Measurements from ENCODE around the gene FABP6.
"Not testable (repeated sequence)": the region's sequence is repeated elsewhere in the genome, so short reads cannot be mapped to it uniquely, and the experiment has no call there.

Gene FABP6

GRCh38 chr5:160245506-160246086 lies 16.3 kb downstream of the FABP6 start:
- Mint-ChIP-seq H3K27ac (no peak overlapping the region), H3K36me3 (no peaks in the 10 kb centered on the region), H3K4me1 (no peaks in the 10 kb centered on the region), H3K9me3 (no peaks in the 10 kb centered on the region), H3K4me3 (no peak overlapping the region)
- DNase-seq (ENCODE audit: low spot score in 2 of 2) (no peak), ATAC-seq (peak; percentile 17)

- H3K4me1 Mint-ChIP-seq; H3K4me3 Mint-ChIP-seq; H3K36me3 Mint-ChIP-seq; DNase-seq (ENCODE audit: low spot score in 2 of 2); H3K9me3 Mint-ChIP-seq; H3K27ac Mint-ChIP-seq; ATAC-seq: not testable (repeated sequence)
Observed at GRCh38 chr5:160249570-160249969, 20.3 kb downstream of the FABP6 start.

DNA sequence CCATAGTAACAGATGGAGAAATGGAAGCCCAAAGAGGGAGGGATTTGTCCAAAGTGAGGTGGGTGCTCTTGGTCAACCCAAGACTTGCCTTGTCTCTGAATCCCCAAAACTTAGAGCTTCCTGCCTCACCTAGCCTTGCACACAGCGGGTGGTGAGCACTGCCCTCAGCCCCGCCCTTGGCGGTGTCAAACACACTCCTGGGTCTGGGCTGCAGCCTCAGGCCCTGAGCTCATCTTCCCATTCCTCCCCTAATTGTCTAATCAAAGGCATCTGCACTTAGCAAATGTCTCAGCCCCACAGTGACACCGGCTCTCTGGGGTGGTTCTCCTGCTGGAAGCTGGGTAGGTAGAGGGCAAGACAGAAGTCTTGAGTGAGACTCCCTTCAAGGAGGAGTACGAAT lies 20.9 kb downstream of the FABP6 start:
- no peak for DNase-seq (ENCODE audit: low spot score in 2 of 2)
- H3K9me3 Mint-ChIP-seq, result no peaks in the 10 kb centered on the region
- no peak overlapping the region for H3K27ac Mint-ChIP-seq
- H3K36me3 Mint-ChIP-seq, result no peaks in the 10 kb centered on the region
- H3K4me1 Mint-ChIP-seq, result no peaks in the 10 kb centered on the region
- no peak for ATAC-seq
- no peak overlapping the region for H3K4me3 Mint-ChIP-seq

DNA sequence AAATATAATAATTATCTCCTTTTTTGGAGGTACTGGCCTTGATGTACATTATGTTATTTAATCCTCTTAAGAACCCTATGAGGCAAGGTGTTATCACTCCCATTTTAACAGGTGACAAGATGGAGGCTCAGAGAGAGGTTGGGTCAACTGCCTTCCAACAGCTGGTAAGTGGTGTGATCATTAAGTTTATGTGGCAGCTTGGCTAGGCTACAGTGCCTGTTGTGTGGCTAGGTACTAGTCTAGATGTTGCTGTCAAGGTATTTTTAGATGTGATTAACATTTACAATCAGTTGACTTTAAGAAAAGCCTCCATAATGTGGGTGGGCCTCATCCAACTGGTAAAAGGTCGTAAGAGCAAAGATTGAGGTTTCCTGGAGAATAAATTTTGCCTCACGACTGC lies 21.5 kb downstream of the FABP6 start:
- no peak for DNase-seq (ENCODE audit: low spot score in 2 of 2)
- no peaks in the 10 kb centered on the region for H3K4me1 Mint-ChIP-seq
- H3K9me3 Mint-ChIP-seq, result no peaks in the 10 kb centered on the region
- H3K36me3 Mint-ChIP-seq, result no peaks in the 10 kb centered on the region
- no peak overlapping the region for H3K27ac Mint-ChIP-seq
- no peak overlapping the region for H3K4me3 Mint-ChIP-seq
- ATAC-seq, result no peak

DNA sequence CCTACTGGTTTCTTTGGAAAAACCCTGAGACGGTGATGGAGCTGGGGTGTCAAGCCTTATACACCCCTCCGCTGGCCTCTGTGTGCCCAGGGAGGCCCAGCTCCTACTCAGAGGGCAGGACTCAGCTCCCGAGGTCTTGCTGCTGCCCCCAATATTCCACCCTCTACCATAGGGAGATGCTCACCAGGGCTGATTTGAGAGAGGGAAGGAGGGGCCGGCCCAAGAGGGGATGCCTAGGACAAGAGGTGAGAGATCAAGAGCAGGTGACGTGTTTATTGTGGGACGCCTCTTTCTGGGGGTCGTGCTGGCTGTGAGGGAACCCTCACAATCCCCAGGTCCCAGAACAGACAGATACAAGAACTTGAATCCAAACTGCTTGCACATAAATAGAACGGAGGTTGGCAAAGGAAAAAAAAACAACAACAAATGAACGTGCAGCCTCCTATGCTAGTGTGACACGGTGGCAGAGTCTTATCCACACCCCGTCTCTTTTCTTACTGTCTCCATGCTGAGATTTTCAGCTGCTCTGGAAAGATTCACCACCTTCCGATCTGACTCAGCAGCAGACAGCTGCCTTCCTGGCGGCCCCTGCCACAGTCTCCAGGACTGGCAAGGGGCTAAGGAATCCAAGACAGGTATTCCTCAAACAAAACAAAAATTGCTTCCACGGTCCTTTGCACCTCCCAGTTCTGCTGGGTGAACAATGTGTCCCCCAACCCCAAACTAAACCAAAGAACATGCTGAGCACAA lies 22.3 kb downstream of the FABP6 start:
- no peaks in the 10 kb centered on the region for H3K36me3 Mint-ChIP-seq
- no peaks in the 10 kb centered on the region for H3K9me3 Mint-ChIP-seq
- no peak for DNase-seq (ENCODE audit: low spot score in 2 of 2)
- no peak overlapping the region for H3K27ac Mint-ChIP-seq
- no peak overlapping the region for H3K4me3 Mint-ChIP-seq
- H3K4me1 Mint-ChIP-seq, result no peaks in the 10 kb centered on the region
- no peak for ATAC-seq

DNA sequence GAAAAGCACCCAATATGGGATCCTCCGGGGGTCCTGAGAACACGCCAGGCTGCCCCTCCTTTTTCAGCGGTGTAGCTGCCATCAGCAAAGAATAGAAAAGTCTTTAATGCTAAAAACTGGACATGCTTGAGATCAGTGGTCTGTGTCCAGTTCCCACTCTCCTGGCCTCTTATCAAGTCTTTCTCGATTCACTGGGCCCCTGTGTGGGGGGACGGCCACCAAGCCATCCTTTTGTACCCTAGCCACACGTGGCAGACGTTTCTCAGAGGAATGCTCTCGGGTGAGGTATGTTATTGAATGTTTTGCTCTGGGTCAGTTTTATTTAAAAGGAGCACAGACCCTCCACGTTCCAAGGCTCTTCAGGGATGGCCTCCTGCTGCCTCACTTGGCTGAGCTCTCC lies 23.6 kb downstream of the FABP6 start:
- ATAC-seq (no peak), DNase-seq (ENCODE audit: low spot score in 2 of 2) (no peak)
- Mint-ChIP-seq H3K4me3 (no peak overlapping the region), H3K9me3 (no peaks in the 10 kb centered on the region), H3K4me1 (no peaks in the 10 kb centered on the region), H3K36me3 (no peaks in the 10 kb centered on the region), H3K27ac (no peak overlapping the region)

- no peak overlapping the region for H3K4me3 Mint-ChIP-seq
- H3K36me3 Mint-ChIP-seq, result no peaks in the 10 kb centered on the region
- ATAC-seq, result peak; percentile 25
- H3K9me3 Mint-ChIP-seq, result no peaks in the 10 kb centered on the region
- H3K4me1 Mint-ChIP-seq, result no peaks in the 10 kb centered on the region
- H3K27ac Mint-ChIP-seq, result no peak overlapping the region
- no peak for DNase-seq (ENCODE audit: low spot score in 2 of 2)
Observed at GRCh38 chr5:160253441-160253840, 24.1 kb downstream of the FABP6 start.

- H3K4me3 Mint-ChIP-seq, result no peak overlapping the region
- no peaks in the 10 kb centered on the region for H3K36me3 Mint-ChIP-seq
- no peaks in the 10 kb centered on the region for H3K4me1 Mint-ChIP-seq
- no peak for DNase-seq (ENCODE audit: low spot score in 2 of 2)
- no peaks in the 10 kb centered on the region for H3K9me3 Mint-ChIP-seq
- no peak overlapping the region for H3K27ac Mint-ChIP-seq
- ATAC-seq, result no peak
Observed at GRCh38 chr5:160254706-160255105, 25.4 kb downstream of the FABP6 start.

GRCh38 chr5:160259341-160259740 lies 30.0 kb downstream of the FABP6 start:
- Mint-ChIP-seq H3K9me3 (no peaks in the 10 kb centered on the region), H3K4me1 (no peaks in the 10 kb centered on the region), H3K4me3 (no peak overlapping the region), H3K36me3 (no peaks in the 10 kb centered on the region), H3K27ac (no peak overlapping the region)
- no peak for DNase-seq (ENCODE audit: low spot score in 2 of 2)
- no peak for ATAC-seq

GRCh38 chr5:160260006-160260775 lies 30.9 kb downstream of the FABP6 start:
- no peaks in the 10 kb centered on the region for H3K4me1 Mint-ChIP-seq
- no peak overlapping the region for H3K4me3 Mint-ChIP-seq
- no peaks in the 10 kb centered on the region for H3K36me3 Mint-ChIP-seq
- no peak overlapping the region for H3K27ac Mint-ChIP-seq
- ATAC-seq (no peak), DNase-seq (ENCODE audit: low spot score in 2 of 2) (no peak)
- no peaks in the 10 kb centered on the region for H3K9me3 Mint-ChIP-seq

DNA sequence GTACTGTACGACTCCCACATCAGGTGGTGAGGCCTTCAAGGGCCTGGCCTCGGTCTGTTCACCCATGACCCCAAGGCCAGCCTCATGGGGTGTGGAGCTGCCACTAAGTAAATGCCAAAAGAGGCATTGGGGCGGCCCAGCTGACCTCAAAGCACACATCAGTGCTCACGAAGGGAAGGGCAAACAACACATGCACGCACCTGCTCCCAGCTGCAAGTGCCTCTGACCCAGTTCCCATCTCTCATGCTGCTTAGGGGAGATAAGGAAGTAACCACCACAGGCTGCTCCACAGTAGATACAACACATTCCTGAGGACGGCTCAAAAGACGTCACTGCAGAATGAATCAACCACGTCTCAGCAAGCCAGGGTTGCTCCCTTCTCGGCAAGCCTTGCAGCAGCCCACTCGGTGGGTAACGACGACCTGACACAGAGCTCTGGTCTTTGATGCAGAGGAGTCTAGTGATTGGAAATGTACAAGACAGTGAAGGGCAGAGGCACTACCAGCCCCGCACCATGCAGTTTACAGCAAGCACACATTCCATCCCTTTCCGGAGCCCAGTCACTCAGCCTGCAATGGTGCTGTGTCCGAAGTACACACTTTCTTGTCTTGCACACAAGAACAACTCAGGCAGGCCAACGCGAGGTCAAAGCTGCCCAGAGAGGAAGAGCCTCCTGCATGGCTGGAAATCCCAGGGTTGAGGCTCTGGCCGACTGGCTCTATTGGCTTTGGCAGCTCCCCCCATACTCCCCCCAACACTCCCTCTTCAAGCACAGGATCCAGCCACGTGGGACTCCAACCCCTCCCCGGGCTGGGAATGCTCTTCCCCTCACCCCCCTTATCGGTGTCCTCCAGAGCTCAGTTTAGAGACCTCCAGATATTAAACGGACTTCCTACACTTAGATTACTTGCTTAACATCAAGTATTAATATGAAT lies 31.8 kb downstream of the FABP6 start:
- Mint-ChIP-seq H3K36me3 (no peaks in the 10 kb centered on the region), H3K4me3 (no peak overlapping the region), H3K9me3 (no peaks in the 10 kb centered on the region), H3K4me1 (no peaks in the 10 kb centered on the region), H3K27ac (no peak overlapping the region)
- DNase-seq (ENCODE audit: low spot score in 2 of 2) (no peak), ATAC-seq (peak; percentile 38)

DNA sequence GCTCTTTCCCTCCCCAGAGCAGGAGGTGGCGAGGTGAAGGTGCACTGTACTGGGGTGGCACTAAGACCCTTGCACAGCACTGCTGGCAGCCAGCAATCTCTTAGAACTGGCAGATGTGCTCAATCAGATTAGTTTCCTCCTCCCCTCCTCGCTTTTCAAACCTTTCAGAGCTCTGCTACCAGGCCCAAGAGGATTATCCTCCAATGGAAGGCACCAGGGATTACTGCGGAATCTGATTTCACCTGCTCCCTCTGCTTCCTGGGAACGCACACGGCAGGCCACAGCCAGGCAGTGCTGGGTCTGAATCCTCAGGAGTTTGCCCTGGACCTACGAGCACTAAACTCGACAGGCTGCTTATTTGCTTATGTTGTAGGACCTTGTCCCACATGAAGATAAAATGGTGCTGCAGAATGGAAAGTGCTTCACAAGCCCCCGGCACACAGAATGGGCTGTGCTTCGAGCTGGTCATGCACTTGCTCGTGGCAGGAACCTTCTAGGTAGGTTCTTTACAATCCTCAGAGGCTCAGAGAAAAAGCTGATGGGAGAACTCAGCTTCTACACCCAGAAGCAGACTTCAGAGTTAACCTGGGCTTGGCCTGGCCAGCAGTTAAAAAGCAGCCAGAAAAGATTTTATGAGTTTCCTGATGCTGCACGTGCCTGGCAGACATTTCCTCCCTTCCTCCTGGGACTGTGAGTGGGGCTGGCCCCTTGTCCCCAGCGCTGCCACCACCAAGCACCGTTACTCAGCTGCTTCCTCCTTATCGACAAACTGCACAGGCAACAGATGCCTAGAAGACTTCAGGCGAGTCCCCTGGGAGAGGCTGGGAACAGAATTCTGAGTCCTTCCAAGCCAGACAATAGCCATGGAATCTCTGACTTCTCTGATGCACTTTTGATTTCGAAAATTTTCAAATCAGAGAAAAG lies 33.1 kb downstream of the FABP6 start:
- Mint-ChIP-seq H3K4me1 (no peaks in the 10 kb centered on the region), H3K27ac (no peak overlapping the region), H3K9me3 (no peaks in the 10 kb centered on the region), H3K4me3 (no peak overlapping the region), H3K36me3 (no peaks in the 10 kb centered on the region)
- ATAC-seq (no peak), DNase-seq (ENCODE audit: low spot score in 2 of 2) (no peak)

GRCh38 chr5:160263326-160263855 lies 34.1 kb downstream of the FABP6 start:
- no peak for ATAC-seq
- no peak overlapping the region for H3K4me3 Mint-ChIP-seq
- no peak overlapping the region for H3K27ac Mint-ChIP-seq
- no peaks in the 10 kb centered on the region for H3K36me3 Mint-ChIP-seq
- no peaks in the 10 kb centered on the region for H3K4me1 Mint-ChIP-seq
- H3K9me3 Mint-ChIP-seq, result no peaks in the 10 kb centered on the region
- no peak for DNase-seq (ENCODE audit: low spot score in 2 of 2)

- no peak for DNase-seq (ENCODE audit: low spot score in 2 of 2)
- Mint-ChIP-seq H3K36me3 (no peaks in the 10 kb centered on the region), H3K4me1 (no peaks in the 10 kb centered on the region), H3K4me3 (no peak overlapping the region), H3K9me3 (no peaks in the 10 kb centered on the region), H3K27ac (no peak overlapping the region)
- ATAC-seq, result no peak
Observed at GRCh38 chr5:160266044-160266443, 36.7 kb downstream of the FABP6 start.
